Fibroblast of skin of abdomen (primary cell): ENCODE results near the gene GIMAP8.
A peak's percentile ranks its signal among the peaks of the same experiment; 100 is the strongest.

Experiments
- DNase-seq: peaks from one replicate; pipeline ENCODE4 v3.0.0-alpha.2; 2013

The GIMAP8 gene

GRCh38 chr7:150412016-150412415 lies 38.4 kb upstream of the GIMAP8 start:
- no peak for DNase-seq

GRCh38 chr7:150412518-150413488 lies 37.6 kb upstream of the GIMAP8 start:
- DNase-seq = no peak

DNA sequence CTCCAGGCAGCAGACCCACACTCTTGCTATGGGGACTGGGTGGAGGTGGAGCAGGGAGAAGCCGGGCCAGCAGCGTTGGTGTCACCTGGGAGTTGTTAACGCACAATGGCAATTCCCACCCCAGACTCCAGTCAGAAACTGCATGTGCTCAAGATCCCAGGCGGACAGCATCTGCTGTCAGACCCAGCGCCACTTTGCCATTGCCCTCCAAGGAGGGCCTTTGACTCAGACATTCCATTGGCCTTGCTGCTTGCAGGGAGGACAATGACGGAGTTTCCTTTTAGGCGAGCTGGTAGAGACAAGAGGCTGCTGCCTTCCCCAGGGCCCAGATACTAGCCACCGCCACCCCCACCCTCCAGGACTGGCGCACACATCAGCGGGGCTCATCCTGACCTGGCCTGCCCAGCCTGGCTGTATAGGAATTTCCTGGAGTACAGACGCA lies 36.8 kb upstream of the GIMAP8 start:
- DNase-seq = no peak

GRCh38 chr7:150415161-150416153 lies 35.0 kb upstream of the GIMAP8 start:
- DNase-seq = no peak

DNA sequence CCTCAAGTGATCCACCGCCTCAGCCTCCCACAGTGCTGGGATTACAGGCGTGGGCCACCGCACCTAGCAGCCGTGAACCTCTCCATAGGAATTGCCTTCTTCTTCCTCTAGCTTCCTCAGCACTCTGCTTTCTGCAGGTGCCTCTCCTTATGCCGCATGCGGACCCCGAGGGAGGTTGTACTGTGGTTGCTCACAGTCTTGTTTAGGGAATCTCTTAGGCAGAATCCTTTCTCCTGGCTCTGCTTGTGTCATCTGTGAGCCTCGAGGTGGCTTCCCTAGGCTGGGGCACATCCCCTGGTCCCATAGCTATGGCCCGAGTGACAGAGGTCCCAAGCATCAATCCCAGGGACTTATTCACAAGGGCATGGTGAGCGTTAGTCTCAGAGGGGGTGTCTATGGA lies 33.2 kb upstream of the GIMAP8 start:
- DNase-seq = no peak

DNA sequence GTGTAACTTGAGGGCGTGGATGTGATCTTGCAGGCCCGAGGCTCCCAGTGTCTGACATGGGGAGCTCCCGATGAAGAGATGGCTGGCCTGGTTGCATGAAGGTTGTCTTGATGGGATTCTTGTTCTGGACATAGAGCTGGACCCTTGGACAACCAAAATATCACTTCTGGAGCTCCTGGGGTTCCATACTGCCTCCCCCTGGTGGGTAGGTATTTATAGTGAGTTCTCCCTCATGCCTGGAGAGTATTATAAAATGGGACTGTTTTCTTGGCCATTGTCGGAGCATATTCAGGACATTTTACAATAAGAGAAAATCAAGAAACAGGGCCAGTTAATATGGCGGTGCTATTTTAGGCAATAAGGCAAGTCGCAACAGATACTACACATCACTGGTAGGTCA lies 32.6 kb upstream of the GIMAP8 start:
- DNase-seq = no peak

GRCh38 chr7:150420242-150420641 lies 30.2 kb upstream of the GIMAP8 start:
- DNase-seq = no peak

DNA sequence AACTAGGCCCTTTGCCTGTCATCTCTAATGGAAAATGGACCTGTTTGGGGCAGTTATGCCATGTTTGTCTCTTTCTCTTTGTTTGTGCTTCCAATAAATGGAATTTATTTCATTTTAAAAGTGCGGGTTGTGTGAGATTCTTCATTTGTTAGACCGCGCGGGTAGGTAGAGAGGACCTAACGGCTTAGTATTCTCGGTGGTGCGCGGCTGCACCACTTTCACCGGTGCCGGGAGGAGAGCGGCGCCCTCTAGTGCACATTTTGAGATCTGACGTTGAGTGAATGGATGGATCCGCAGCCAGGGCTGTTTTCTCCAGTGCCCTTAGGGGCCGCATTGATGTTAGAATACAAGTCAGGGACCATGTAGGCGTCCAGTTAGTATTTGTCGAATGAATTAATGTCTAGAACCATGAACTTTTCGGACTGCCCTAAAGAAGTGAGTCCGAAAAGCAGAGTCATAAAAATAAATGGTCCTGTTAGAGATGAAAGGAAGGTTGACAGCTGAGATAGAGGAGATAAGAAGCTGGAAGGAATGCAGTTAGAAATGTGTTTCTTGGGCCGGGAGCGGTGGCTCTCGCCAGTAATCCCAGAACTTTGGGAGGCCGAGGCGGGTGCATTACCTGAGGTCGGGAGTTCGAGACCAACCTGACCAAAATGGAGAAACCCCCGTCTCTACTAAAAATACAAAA lies 29.3 kb upstream of the GIMAP8 start:
- DNase-seq = peak; percentile 69

DNA sequence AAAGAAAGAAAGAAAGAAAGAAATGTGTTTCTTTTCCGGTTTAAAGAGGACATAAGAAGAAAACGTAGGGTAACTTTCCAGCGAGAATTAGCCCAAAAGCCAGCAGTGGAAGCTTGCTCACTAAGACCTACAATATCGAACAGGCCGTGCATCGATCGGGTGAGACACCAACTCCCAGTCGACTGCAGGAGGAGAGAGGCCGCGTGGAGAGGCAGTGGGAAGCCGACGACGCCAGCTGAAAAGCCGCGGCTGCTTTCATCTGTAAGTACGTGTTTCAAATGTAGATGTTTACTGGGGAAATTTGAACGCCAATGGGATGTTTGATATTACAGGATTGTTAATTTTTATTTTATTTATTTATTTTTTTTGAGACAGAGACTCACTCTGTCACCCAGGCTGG lies 28.6 kb upstream of the GIMAP8 start:
- DNase-seq = no peak

GRCh38 chr7:150425670-150426069 lies 24.8 kb upstream of the GIMAP8 start:
- no peak for DNase-seq

GRCh38 chr7:150428671-150429451 lies 21.6 kb upstream of the GIMAP8 start:
- DNase-seq = peak; percentile 70

DNA sequence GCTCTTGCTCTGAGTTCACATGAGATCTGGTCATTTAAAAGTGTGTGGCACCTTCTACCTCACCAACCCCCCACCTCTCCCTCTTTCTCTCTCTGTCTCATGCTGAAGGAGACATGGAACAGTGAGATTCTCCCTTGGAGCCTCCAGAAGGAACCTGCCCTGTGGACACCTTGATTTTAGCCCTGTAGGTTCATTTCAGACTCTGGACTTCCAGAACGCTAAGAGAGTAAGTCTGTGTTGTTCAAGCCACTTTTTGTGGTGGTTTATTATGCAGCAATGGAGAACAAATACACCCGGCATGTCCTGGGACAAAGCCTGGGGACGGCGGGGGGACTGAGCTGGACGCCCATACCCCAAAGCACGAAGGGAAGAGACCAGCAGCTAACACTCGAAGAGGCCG lies 20.7 kb upstream of the GIMAP8 start:
- DNase-seq = no peak

GRCh38 chr7:150430465-150431085 lies 19.9 kb upstream of the GIMAP8 start:
- DNase-seq = no peak

- DNase-seq = no peak
Measured at GRCh38 chr7:150431839-150432658, 18.4 kb upstream of the GIMAP8 start.

DNA sequence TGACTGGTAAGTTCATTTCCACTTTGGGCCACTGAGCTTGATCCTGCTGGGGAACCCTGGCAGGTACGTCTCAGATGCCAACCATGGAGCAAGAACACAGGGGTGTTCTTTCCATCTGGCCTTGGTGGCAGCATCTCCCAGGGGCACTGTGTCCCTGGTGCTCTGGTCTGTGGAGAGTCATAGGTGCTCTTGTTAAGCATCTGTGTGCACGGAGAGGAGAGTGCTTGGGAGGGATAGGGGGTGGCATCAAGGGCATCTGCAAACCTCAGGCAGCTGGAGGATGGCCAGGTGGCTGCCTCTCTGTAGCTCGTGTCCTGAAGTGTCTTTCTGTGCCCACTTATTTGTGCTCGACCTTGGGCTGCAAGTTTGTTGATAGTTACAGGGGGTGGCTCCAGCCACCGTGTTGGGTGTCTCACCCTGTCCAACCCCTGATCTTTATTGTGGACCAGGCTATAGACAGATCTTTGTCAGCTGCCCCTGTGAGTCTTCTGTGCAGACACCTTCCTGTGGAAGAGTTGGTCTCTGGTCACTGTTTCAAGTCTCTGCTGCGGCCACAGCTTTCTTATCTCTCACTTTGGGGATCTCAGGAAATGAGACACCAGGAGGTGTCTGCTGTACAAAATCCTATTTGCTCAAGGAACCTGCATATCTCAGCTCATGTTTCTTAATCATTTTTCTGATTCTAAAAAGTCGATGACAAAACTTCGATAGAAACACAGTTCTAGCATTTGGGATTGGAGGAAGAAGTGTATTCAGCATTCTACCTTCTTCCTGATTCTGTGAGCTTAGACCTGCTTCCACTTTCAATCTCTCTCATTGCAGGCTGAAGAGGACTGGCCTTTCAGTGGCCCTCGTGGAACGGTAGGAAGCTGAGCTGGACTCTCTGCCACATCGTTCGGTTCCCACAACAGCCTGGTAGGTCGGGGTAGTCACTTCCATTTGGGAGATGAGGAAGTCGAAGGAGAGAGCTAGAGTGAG lies 17.2 kb upstream of the GIMAP8 start:
- DNase-seq = no peak

DNA sequence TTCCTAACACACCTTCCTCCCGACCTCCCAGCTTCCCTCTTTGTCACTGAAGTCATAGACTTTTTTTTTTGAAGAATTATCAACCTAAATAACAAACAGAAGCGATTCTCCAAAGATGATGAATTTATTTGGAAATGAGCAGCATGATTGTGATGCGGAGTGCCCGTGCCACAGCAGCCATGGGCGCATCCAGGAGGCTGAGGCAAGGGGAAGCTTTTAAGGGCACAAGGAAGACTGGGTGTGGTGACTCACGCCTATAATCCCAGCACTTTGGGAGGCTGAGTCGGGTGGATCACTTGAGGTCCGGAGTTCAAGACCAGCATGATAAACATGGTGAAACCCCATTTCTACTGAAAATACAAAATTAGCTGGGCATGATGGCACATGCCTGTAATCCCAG lies 16.2 kb upstream of the GIMAP8 start:
- no peak for DNase-seq

DNA sequence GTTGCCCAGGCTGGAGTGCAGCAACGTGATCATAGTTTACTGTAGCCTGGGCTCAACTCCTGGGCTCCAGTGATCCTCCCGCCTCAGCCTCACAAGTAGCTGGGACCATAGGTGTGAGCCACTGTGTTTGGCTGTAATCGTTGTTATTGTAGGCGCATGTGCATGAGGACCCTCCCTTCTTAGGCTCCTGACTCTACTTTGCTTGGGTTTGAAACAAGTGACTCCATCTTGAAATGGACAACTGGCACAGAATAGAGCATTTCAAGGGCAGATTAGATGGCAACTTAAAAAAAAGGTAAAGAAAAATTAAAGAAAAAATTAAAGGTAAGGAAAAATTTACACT lies 15.4 kb upstream of the GIMAP8 start:
- DNase-seq = no peak

GRCh38 chr7:150435390-150436073 lies 14.9 kb upstream of the GIMAP8 start:
- DNase-seq = no peak

- peak; percentile 4 for DNase-seq
Measured at GRCh38 chr7:150439967-150440366, 10.5 kb upstream of the GIMAP8 start.
